HG03571 (cell line): ENCODE data around the gene STOX2.

Experiments
- ATAC-seq: cut with Tn5 transposase; IDR thresholded peaks from one replicate; pipeline ENCODE4 v1.9.1; 2021; ENCODE audit not compliant: unreplicated experiment

STOX2 gene

GRCh38 chr4:183984566-183984965, 79.5 kb downstream of the STOX2 start:
- ATAC-seq: no peak

- ATAC-seq: no peak
Measured at GRCh38 chr4:183985786-183986185, 80.7 kb downstream of the STOX2 start.

GRCh38 chr4:183986291-183986970, 81.3 kb downstream of the STOX2 start:
- ATAC-seq: no peak

GRCh38 chr4:183986971-183987946, 82.2 kb downstream of the STOX2 start:
- no peak for ATAC-seq

GRCh38 chr4:183987987-183988392, 82.9 kb downstream of the STOX2 start:
- ATAC-seq: no peak

GRCh38 chr4:183988874-183989273, 83.8 kb downstream of the STOX2 start:
- ATAC-seq: no peak

GRCh38 chr4:183989461-183989860, 84.4 kb downstream of the STOX2 start:
- no peak for ATAC-seq

- ATAC-seq: no peak
Measured at GRCh38 chr4:183989931-183990330, 84.8 kb downstream of the STOX2 start.

- ATAC-seq: no peak
Measured at GRCh38 chr4:183993676-183994075, 88.6 kb downstream of the STOX2 start.

GRCh38 chr4:183995570-183995969, 90.5 kb downstream of the STOX2 start:
- ATAC-seq: no peak

- no peak for ATAC-seq
Measured at GRCh38 chr4:183996868-183997267, 91.8 kb downstream of the STOX2 start.

GRCh38 chr4:183999435-183999834, 94.3 kb downstream of the STOX2 start:
- ATAC-seq: no peak

- no peak for ATAC-seq
Measured at GRCh38 chr4:184000457-184001396, 95.6 kb downstream of the STOX2 start.

GRCh38 chr4:184003433-184003832, 98.3 kb downstream of the STOX2 start:
- no peak for ATAC-seq

- no peak for ATAC-seq
Measured at GRCh38 chr4:184007891-184008290, 102.8 kb downstream of the STOX2 start.

GRCh38 chr4:184010696-184011095, 105.6 kb downstream of the STOX2 start:
- no peak for ATAC-seq

GRCh38 chr4:184011826-184012380, 106.8 kb downstream of the STOX2 start:
- no peak for ATAC-seq

- no peak for ATAC-seq
Measured at GRCh38 chr4:184012937-184013336, 107.8 kb downstream of the STOX2 start.

- ATAC-seq: no peak
Measured at GRCh38 chr4:184014301-184014700, 109.2 kb downstream of the STOX2 start.

- ATAC-seq: no peak
Measured at GRCh38 chr4:184016759-184017668, 111.9 kb downstream of the STOX2 start.
